GM19351 (cell line): ENCODE data around the gene P2RY6.

Experiments used
- ATAC-seq: cut with Tn5 transposase; IDR thresholded peaks from one replicate; pipeline ENCODE4 v1.9.1; 2021; ENCODE audit warnings: mild to moderate bottlenecking, moderate library complexity; ENCODE audit not compliant: unreplicated experiment

Gene P2RY6

GRCh38 chr11:73295241-73295995 is 23.3 kb downstream of the P2RY6 start:
- no peak for ATAC-seq

GRCh38 chr11:73295996-73296318 is 23.8 kb downstream of the P2RY6 start:
- ATAC-seq, result no peak

GRCh38 chr11:73296501-73297230 is 24.5 kb downstream of the P2RY6 start:
- ATAC-seq, result no peak

- no peak for ATAC-seq
Observed at GRCh38 chr11:73297231-73297590, 25.1 kb downstream of the P2RY6 start.

- ATAC-seq, result no peak
Observed at GRCh38 chr11:73297702-73298101, 25.6 kb downstream of the P2RY6 start.

GRCh38 chr11:73298233-73298632 is 26.1 kb downstream of the P2RY6 start:
- no peak for ATAC-seq

GRCh38 chr11:73299751-73300150 is 27.6 kb downstream of the P2RY6 start:
- ATAC-seq, result no peak

- no peak for ATAC-seq
Observed at GRCh38 chr11:73306069-73306841, 34.1 kb downstream of the P2RY6 start.

GRCh38 chr11:73306977-73307322 is 34.8 kb downstream of the P2RY6 start:
- ATAC-seq, result no peak

- peak; percentile 52 for ATAC-seq
Observed at GRCh38 chr11:73307323-73308002, 35.3 kb downstream of the P2RY6 start.

- peak; percentile 21 for ATAC-seq
Observed at GRCh38 chr11:73308003-73308960, 36.1 kb downstream of the P2RY6 start, which contains the start of gene ARHGEF17. Gene ARHGEF17, plus strand, starts transcription at chr11:73308276. Its CDS starts 363 bp downstream, at chr11:73308639.

GRCh38 chr11:73308961-73309919 is 37.1 kb downstream of the P2RY6 start:
- ATAC-seq, result no peak

GRCh38 chr11:73310076-73310475 is 37.9 kb downstream of the P2RY6 start:
- ATAC-seq, result no peak

- ATAC-seq, result no peak
Observed at GRCh38 chr11:73310661-73311393, 38.7 kb downstream of the P2RY6 start.

- ATAC-seq, result no peak
Observed at GRCh38 chr11:73311394-73311869, 39.3 kb downstream of the P2RY6 start.

GRCh38 chr11:73312036-73312435 is 39.9 kb downstream of the P2RY6 start:
- ATAC-seq, result no peak

- no peak for ATAC-seq
Observed at GRCh38 chr11:73312851-73313327, 40.8 kb downstream of the P2RY6 start.

GRCh38 chr11:73313652-73314051 is 41.5 kb downstream of the P2RY6 start:
- no peak for ATAC-seq
